Astrocyte (in vitro differentiated cells and primary cell): Measurements from ENCODE around the gene ZNF892.

Experiments
- EZH2 ChIP-seq: IDR thresholded peaks from 2 replicates; pipeline ENCODE4 v1.6.1; 2012; ENCODE audit warnings: mild to moderate bottlenecking, low read length, inconsistent platforms; ENCODE audit not compliant: insufficient read depth
- TF ChIP-seq, protein P1 (sequence below): IDR thresholded peaks from 2 replicates; pipeline ENCODE4 v1.5.1; 2011; ENCODE audit warnings: low read depth, mild to moderate bottlenecking, inconsistent platforms, low read length, moderate library complexity; ENCODE audit not compliant: insufficient read depth

GRCh38 chr2:95238131-95238530, 30.8 kb downstream of the ZNF892 start:
- TF ChIP-seq, protein P1, sequence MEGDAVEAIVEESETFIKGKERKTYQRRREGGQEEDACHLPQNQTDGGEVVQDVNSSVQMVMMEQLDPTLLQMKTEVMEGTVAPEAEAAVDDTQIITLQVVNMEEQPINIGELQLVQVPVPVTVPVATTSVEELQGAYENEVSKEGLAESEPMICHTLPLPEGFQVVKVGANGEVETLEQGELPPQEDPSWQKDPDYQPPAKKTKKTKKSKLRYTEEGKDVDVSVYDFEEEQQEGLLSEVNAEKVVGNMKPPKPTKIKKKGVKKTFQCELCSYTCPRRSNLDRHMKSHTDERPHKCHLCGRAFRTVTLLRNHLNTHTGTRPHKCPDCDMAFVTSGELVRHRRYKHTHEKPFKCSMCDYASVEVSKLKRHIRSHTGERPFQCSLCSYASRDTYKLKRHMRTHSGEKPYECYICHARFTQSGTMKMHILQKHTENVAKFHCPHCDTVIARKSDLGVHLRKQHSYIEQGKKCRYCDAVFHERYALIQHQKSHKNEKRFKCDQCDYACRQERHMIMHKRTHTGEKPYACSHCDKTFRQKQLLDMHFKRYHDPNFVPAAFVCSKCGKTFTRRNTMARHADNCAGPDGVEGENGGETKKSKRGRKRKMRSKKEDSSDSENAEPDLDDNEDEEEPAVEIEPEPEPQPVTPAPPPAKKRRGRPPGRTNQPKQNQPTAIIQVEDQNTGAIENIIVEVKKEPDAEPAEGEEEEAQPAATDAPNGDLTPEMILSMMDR = no peak
- TF ChIP-seq EZH2 = no peak
